Dendritic cell treated with granulocyte-macrophage colony-stimulating factor and Interleukin-4, amounts not matched to agents 40 ng/mL and 50 ng/mL, for 4 days (primary cell): ENCODE results near the gene ZNF319.
A peak's percentile ranks its signal among the peaks of the same experiment; 100 is the strongest.

Experiments
- H3K27ac Mint-ChIP-seq: one replicate; pipeline ENCODE4 v1.8.0; 2022; ENCODE audit warnings: mild to moderate bottlenecking, mixed read lengths
- H3K27me3 Mint-ChIP-seq: one replicate; pipeline ENCODE4 v1.8.0; 2022; ENCODE audit warnings: mild to moderate bottlenecking, mixed read lengths
- H3K36me3 Mint-ChIP-seq: one replicate; pipeline ENCODE4 v1.8.0; 2022; ENCODE audit warnings: low read depth, mixed read lengths
- H3K4me1 Mint-ChIP-seq: one replicate; pipeline ENCODE4 v1.8.0; 2022; ENCODE audit warnings: low read depth, mixed read lengths
- H3K4me3 Mint-ChIP-seq: one replicate; pipeline ENCODE4 v1.8.0; 2022; ENCODE audit warnings: mild to moderate bottlenecking, moderate library complexity, mixed read lengths
- H3K9me3 Mint-ChIP-seq: one replicate; pipeline ENCODE4 v1.8.0; 2022; ENCODE audit warnings: mixed read lengths
- intact Hi-C: fragments of 100-400 bp; cut with micrococcal nuclease; formaldehyde crosslinking; loops from one replicate; pipeline ENCODE4 v1.15.0; 2022

Gene ZNF319

DNA sequence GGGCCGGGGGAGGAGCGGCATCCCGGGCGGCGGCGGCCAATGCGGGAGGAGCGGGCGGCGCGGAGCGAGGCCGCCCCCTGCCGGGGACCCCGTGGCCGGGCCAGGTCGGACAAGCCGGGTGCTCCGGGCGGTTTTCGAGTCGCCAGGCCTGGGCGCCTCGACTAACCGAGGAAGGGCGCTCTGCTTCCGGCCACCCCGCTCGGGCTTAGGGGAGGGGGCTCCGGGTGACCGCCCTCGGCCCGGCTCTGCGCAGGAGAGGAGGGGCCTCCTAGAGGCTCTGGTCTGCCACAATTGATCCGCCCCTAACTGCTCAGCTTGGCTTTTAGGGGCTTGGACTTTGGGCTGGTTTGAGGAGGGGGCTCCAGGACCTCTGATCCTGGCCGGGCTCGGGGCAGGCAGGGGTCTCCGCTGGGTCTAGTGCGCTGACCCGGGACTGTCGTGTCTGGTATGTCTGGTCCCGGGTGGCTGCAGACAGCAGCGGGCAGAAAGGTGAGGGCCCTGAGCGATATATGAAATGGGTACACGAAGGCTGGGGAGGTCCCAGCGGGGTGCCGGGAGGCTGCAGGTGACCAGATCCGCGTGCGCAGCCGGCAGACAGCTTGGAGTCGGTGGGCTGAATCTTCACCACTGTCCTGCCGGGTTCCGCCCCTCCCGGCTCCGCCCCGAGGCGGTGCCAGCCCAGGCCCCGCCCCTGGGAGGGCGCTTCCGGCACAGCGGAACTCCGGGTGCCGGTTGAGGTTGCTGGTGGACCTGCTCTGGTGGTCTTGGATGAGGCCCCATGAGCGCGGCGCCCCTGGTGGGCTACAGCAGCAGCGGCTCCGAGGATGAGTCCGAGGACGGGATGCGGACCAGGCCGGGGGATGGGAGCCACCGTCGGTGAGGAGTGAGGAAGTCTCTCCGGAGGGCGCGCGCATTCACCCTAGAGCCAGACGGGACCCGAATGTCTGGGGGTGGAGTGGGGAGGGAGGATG, 519 bp upstream of the ZNF319 start, which contains the start of gene USB1:
Gene USB1, plus strand, starts transcription at position 702 of the 971 bp plus-strand sequence. Its CDS starts 77 bp downstream, at position 779.
- intact Hi-C loops = loop anchor here (2.0 to 5.0 kb wide), 3 partner anchors 199 to 264 kb away; partner anchors contain the start of genes KATNB1 and KIFC3
- Mint-ChIP-seq H3K27ac (peak within 1 kb of the TSS; percentile 94), H3K4me3 (peak within 1 kb of the TSS; percentile 97), H3K9me3 (no peaks in the 10 kb centered on the region), H3K4me1 (peaks cover 68% of the 10 kb centered on the region), H3K36me3 (peaks cover 66% of the 10 kb centered on the region), H3K27me3 (no peaks in the 10 kb centered on the region)

DNA sequence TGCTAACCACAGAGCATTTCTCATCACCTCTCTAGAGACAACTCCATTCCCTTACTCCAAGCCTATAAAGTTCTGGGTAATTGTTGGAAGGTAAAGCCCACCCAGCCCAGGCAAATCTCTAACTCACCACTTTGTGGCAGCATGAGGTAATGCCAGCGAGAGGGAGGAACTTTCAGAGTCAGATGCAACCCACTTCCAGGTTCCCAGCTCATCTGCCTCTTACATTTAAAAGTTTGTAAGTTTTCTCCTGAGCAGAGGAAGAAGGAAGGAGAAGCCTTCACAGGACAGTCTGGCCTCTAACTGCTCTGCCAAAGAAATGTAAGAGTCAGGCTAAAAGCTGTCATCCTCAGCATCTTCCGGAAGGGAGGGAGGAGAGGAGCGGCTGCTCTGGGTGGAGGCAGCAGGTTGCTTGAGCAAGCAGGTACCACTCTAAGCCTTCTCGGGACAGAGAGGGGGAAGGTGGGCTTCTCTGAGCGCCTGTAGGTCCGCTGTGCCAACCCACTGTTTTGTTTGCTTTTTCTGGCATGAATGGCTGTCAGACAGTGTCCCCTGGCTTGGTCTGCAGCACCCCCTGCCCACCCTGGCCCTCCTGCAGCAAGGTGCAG, 1.0 kb downstream of the ZNF319 start:
- peaks cover 70% of the 10 kb centered on the region for H3K36me3 Mint-ChIP-seq
- no peaks in the 10 kb centered on the region for H3K27me3 Mint-ChIP-seq
- H3K4me1 Mint-ChIP-seq = peaks cover 77% of the 10 kb centered on the region
- H3K27ac Mint-ChIP-seq = peak overlapping the region; percentile 79
- H3K4me3 Mint-ChIP-seq = peak overlapping the region; percentile 77
- H3K9me3 Mint-ChIP-seq = no peaks in the 10 kb centered on the region
- intact Hi-C loops = no loop called here

DNA sequence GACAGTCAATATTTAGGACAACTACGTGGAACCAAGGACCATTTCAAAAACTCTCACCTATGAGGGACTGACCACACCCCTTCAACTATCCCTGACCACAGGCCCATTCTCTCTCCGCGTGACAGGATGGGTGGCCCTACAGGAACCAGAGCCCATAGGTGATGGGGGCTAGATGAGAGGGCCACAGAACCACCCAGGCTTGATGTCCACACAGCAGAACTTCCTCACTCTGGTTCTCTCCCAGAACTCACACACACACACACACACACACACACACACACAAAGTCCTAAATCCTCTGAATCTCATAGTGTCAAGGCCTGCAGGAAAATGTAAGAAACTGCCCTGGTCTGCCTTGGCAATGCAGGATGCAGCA, 1.5 kb downstream of the ZNF319 start:
- Mint-ChIP-seq H3K4me1 (peaks cover 77% of the 10 kb centered on the region), H3K4me3 (peak overlapping the region; percentile 77), H3K27me3 (no peaks in the 10 kb centered on the region), H3K27ac (peak overlapping the region; percentile 79), H3K9me3 (no peaks in the 10 kb centered on the region), H3K36me3 (peaks cover 70% of the 10 kb centered on the region)
- intact Hi-C loops = no loop called here

DNA sequence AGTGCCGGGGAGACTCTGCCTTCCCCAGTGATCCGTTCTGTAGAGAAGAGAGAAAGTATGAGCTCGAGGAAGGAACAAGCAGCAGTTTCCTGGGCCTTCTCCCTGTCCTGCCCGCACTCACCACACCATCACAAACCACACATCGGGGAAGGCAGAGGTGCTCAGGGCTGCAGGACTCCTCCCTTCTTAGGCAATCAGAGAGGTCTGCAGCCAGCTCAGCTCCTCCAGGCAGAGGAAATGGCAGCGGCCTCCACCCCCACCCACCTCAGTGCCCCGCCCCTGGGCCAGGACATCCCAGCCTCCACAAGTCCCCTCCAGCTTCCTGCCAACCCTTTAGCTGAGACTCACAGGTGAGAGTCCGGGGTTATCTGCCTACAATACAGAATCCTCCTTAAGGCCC, 2.0 kb downstream of the ZNF319 start:
- Mint-ChIP-seq H3K4me3 (peak overlapping the region; percentile 49), H3K9me3 (no peaks in the 10 kb centered on the region), H3K4me1 (peaks cover 78% of the 10 kb centered on the region), H3K27ac (peak overlapping the region; percentile 79), H3K36me3 (peaks cover 70% of the 10 kb centered on the region), H3K27me3 (no peaks in the 10 kb centered on the region)
- intact Hi-C loops = no loop called here

DNA sequence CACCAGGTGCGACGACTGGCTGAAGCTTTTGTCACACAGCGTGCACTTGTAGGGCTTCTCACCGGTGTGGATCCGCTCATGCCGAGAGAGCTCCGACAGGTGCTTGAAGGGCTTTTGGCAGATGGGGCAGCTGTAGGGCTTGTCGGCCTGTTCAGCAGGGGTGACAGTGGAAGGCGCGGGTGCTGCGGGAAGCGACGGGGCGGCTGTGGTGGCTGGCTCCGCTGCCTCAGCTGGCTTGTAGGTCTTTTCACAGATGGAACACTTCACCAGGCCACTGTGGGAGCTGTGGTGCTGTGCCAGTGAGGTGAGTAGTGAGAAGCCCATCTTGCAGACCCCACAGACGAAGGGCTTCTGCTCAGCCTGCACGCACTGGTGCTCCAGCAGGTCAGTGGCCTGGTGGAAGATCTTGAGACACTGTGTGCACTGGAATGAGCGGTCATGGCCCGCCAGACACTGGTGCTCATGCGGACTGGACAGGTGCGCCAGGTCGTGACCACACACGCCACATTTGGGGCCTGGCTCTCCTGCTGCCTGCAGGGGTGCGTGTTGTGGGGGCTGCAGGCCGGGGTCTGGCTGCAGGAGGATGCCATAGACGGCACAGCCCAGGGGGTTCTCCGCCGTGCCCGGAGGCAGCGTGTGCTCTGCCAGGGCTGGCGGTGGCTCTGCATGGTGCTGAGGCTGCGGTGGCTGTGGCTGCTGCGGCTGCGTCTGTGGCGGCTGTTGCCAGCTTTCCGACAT, 2.8 kb downstream of the ZNF319 start:
- intact Hi-C loops = no loop called here
- H3K4me3 Mint-ChIP-seq = peak overlapping the region; percentile 26
- peaks cover 73% of the 10 kb centered on the region for H3K4me1 Mint-ChIP-seq
- H3K27ac Mint-ChIP-seq = peak overlapping the region; percentile 79
- no peaks in the 10 kb centered on the region for H3K9me3 Mint-ChIP-seq
- peaks cover 70% of the 10 kb centered on the region for H3K36me3 Mint-ChIP-seq
- no peaks in the 10 kb centered on the region for H3K27me3 Mint-ChIP-seq

DNA sequence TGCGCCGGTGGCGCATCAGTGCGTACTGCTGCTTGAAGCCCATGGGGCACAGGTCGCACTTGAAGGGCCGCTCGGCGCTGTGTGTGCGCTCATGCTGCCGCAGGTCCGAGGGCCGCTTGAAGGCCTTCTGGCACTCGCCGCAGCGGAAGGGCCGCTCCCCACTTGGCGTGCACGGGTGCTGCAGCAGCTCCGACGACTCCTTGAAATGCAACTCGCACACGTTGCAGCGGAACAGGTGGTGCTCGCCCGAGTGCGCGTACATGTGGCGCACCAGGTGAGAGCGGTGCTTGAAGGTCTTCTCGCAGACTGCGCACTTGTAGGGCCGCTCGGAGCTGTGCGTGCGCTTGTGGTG, 3.3 kb downstream of the ZNF319 start:
- H3K9me3 Mint-ChIP-seq = no peaks in the 10 kb centered on the region
- no peak overlapping the region for H3K27ac Mint-ChIP-seq
- H3K4me3 Mint-ChIP-seq = no peak overlapping the region
- H3K36me3 Mint-ChIP-seq = peaks cover 67% of the 10 kb centered on the region
- peaks cover 67% of the 10 kb centered on the region for H3K4me1 Mint-ChIP-seq
- no peaks in the 10 kb centered on the region for H3K27me3 Mint-ChIP-seq
- intact Hi-C loops = no loop called here

DNA sequence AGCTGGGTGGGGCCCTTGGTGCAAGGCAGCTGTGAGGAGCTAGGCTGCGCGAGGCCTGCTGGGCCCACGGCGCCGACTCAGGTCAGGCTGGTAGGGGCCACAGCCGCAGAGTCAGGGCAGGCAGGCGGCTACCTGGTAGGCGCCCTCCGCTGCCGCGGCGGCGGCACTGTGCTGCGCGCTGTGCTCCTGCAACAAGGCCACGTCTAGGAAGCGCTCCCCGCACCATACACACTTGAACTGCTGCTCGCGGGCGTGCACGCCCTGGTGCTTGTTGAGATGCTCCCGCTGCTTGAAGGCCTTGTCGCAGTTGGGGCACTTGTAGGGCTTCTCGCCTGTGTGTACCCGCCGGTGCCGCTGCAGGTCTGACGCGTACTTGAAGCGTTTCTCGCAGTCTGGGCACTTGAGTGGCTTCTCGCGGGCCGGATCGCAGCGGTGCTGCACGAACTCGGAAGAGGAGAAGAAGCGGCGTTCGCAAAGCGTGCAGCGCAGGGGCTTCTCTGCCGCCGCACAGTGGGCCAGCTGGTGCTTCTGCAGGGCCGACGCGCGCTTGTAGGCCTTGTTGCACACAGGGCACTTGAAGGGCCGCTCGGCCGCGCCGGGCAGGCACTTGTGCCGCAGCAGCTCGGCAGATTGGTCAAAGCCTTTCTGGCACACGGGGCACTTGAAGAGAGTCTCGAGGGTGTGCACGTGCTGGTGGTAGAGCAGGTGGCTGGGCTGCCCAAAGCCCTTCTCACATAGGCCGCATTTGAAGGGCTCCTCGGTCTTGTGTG, 3.9 kb downstream of the ZNF319 start:
- no peaks in the 10 kb centered on the region for H3K27me3 Mint-ChIP-seq
- H3K4me3 Mint-ChIP-seq = no peak overlapping the region
- peaks cover 67% of the 10 kb centered on the region for H3K36me3 Mint-ChIP-seq
- intact Hi-C loops = no loop called here
- H3K27ac Mint-ChIP-seq = peak overlapping the region; percentile 42
- peaks cover 62% of the 10 kb centered on the region for H3K4me1 Mint-ChIP-seq
- H3K9me3 Mint-ChIP-seq = no peaks in the 10 kb centered on the region

- Mint-ChIP-seq H3K4me1 (peaks cover 56% of the 10 kb centered on the region), H3K36me3 (peaks cover 59% of the 10 kb centered on the region), H3K4me3 (no peak overlapping the region), H3K27me3 (no peaks in the 10 kb centered on the region), H3K9me3 (no peaks in the 10 kb centered on the region), H3K27ac (peak overlapping the region; percentile 42)
- intact Hi-C loops = no loop called here
Measured at GRCh38 chr16:57995721-57996405, 4.6 kb downstream of the ZNF319 start.

- peaks cover 57% of the 10 kb centered on the region for H3K36me3 Mint-ChIP-seq
- intact Hi-C loops = no loop called here
- H3K4me1 Mint-ChIP-seq = peaks cover 55% of the 10 kb centered on the region
- H3K27ac Mint-ChIP-seq = no peak overlapping the region
- H3K4me3 Mint-ChIP-seq = no peak overlapping the region
- H3K9me3 Mint-ChIP-seq = no peaks in the 10 kb centered on the region
- no peaks in the 10 kb centered on the region for H3K27me3 Mint-ChIP-seq
Measured at GRCh38 chr16:57994778-57995177, 5.7 kb downstream of the ZNF319 start.

DNA sequence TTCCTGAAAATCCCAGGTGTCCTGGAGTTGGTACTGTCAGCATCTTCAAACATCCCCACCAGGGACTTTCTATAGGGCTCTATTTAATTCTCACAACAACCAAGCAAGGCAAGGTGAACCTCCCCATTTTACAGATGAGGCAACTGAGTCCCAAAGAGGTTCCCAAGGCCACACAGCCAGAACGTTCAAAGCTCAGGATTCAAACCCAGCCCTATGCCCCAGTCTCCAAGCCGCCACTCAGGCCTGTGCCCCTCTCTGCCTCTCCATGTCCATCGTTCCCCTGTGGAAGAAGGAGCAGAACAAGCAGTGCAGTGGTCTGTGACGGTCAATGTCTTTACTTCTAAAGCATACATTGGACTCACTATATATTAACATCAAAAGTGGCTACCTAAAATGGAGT, 6.1 kb downstream of the ZNF319 start:
- intact Hi-C loops = no loop called here
- Mint-ChIP-seq H3K36me3 (peaks cover 57% of the 10 kb centered on the region), H3K9me3 (no peaks in the 10 kb centered on the region), H3K27me3 (no peaks in the 10 kb centered on the region), H3K4me3 (no peak overlapping the region), H3K4me1 (peaks cover 54% of the 10 kb centered on the region), H3K27ac (no peak overlapping the region)

- Mint-ChIP-seq H3K4me1 (peaks cover 50% of the 10 kb centered on the region), H3K27ac (no peak overlapping the region), H3K9me3 (no peaks in the 10 kb centered on the region), H3K4me3 (no peak overlapping the region), H3K27me3 (no peaks in the 10 kb centered on the region), H3K36me3 (peaks cover 57% of the 10 kb centered on the region)
- intact Hi-C loops = no loop called here
Measured at GRCh38 chr16:57993897-57994296, 6.6 kb downstream of the ZNF319 start.

- peaks cover 45% of the 10 kb centered on the region for H3K4me1 Mint-ChIP-seq
- peaks cover 57% of the 10 kb centered on the region for H3K36me3 Mint-ChIP-seq
- H3K27ac Mint-ChIP-seq = peak overlapping the region; percentile 37
- H3K4me3 Mint-ChIP-seq = no peak overlapping the region
- H3K9me3 Mint-ChIP-seq = no peaks in the 10 kb centered on the region
- intact Hi-C loops = no loop called here
- no peaks in the 10 kb centered on the region for H3K27me3 Mint-ChIP-seq
Measured at GRCh38 chr16:57993438-57993837, 7.0 kb downstream of the ZNF319 start.

- H3K27ac Mint-ChIP-seq = no peak overlapping the region
- peaks cover 45% of the 10 kb centered on the region for H3K36me3 Mint-ChIP-seq
Measured at GRCh38 chr16:57992084-57992483, 8.4 kb downstream of the ZNF319 start.

More at GRCh38 chr16:57992084-57992483, 8.4 kb downstream of the ZNF319 start:
- Mint-ChIP-seq H3K9me3 (no peaks in the 10 kb centered on the region), H3K27me3 (peaks cover 4% of the 10 kb centered on the region), H3K4me3 (no peak overlapping the region), H3K4me1 (peaks cover 31% of the 10 kb centered on the region)
- intact Hi-C loops = no loop called here
